DLD1 (cell line): ENCODE results near the gene ANKRD23.
"Not testable (repeated sequence)": the region's sequence is repeated elsewhere in the genome, so short reads cannot be mapped to it uniquely, and the experiment has no call there.

Source experiments
- in situ Hi-C: cut with HindIII; loops from 2 replicates; pipeline ENCODE4 v1.10.0; 2017; ENCODE audit warnings: low sequenced_read_pairs

Gene ANKRD23

GRCh38 chr2:96843538-96844268 lies at the start of gene ANKRD23:
ANKRD23 (minus strand) TSS chr2:96844021; CDS start chr2:96843992, 29 bp downstream.
- in situ Hi-C loops: no loop called here

DNA sequence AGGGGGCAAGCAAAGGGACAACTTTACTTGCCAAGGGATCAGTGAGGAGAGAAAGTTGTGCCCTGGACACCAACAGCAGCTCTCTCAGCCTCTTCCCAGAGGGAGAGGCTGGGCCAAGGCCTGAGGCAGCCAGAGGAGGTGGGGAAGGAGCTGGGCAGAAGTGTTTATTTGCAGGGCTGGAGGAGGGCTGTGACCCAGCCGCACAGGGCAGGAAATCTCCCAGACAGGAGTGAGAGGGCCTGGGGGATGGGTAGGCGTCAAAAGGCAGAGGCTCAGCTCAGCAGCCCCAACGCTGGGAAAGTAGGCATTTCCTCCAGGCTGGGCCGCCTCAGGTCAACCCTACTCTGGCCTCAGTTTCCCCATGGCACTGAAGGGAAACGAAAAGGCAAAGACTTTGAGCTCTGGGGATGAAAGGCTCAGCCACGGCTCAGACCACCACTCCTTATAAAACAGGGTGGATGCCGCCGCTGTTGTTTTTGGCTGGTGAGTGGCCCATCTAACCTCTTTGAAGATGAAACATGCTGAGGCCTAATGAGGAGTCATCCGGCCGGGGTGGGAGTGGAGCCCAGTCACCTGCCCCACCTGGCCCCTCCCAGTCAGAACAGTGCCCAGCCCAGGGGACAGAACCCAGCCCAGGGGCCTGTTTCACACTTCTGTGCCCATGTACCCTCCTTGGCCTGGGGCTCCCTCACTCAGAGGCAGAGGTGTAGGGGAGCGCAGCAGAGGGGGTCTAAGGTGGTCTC lies 47.9 kb upstream of the ANKRD23 start:
- in situ Hi-C loops: no loop called here

- in situ Hi-C loops: no loop called here
Measured at GRCh38 chr2:96890726-96891385, 47.0 kb upstream of the ANKRD23 start.

GRCh38 chr2:96890252-96890651 lies 46.4 kb upstream of the ANKRD23 start:
- in situ Hi-C loops: no loop called here

- in situ Hi-C loops: not testable (repeated sequence)
Measured at GRCh38 chr2:96889502-96889901, 45.7 kb upstream of the ANKRD23 start.

DNA sequence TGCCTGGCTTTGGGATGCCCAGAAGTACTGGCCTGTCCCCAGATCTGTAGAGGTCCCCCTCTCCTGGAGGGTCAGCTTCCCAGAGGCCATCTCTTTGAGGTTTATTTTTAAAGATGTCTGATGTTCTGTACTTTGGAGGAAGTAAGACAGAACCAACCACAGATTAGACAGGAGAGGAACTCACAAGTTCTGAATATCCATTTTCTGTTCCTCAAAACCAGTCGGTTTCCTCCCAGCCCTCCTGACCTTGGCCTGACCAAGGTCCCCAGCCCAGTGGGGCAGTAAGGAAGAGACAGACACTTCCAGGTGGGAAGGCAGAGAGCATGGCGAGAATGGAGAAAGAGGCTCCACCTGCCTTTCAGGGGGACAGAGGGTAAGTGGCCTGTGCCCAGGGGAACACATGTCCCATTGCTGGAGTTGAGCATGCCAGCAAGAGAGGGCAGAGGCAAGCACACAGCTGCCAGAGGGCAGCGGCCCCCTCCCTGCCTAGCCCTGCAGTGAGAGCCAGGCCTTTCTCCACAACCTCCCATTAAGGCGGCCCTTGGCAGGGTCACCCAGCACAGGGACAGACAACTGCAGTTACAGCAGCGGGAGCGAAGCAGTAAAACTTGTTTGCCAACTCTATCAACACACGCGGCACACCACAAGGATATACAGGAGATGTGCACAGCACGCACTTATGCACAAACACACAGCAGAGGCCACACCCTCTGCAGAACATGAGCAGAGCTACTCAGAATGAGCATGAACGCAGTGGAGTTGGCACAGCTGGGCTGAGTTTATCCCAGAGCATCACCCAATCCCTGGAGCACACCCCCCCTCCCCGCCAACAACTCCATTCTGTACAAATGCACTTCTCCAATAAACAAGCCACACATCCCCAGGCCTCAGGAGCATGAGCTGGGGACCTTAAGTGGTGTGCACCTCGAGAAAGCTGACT lies 44.5 kb upstream of the ANKRD23 start:
- in situ Hi-C loops: no loop called here

DNA sequence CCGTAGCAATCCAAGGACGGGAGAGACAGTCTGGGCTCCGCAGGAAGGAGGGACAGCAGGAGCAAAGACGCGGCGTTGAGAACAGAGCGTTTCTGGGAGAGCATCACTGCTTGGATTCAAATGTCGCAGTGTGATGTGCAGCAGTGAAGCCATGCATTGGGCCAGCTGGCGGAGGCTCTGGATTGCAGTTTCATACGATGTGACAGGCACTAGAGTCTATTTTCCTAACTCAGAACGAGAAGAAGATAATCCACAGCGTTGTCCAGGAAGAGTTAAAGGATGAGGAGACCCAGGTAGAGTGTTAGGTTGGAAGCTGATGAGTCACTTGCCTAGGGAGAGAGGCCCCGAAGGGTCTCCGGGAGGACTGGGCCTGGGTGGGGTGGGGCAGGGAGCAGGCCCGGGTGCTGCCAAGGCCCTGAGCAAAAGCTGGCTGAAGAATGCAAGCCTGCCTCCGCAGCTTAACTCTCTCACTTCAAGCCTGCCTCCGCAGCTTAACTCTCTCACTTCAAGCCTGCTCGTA lies 43.7 kb upstream of the ANKRD23 start:
- in situ Hi-C loops: no loop called here

GRCh38 chr2:96885432-96886347 lies 41.9 kb upstream of the ANKRD23 start:
- in situ Hi-C loops: no loop called here

DNA sequence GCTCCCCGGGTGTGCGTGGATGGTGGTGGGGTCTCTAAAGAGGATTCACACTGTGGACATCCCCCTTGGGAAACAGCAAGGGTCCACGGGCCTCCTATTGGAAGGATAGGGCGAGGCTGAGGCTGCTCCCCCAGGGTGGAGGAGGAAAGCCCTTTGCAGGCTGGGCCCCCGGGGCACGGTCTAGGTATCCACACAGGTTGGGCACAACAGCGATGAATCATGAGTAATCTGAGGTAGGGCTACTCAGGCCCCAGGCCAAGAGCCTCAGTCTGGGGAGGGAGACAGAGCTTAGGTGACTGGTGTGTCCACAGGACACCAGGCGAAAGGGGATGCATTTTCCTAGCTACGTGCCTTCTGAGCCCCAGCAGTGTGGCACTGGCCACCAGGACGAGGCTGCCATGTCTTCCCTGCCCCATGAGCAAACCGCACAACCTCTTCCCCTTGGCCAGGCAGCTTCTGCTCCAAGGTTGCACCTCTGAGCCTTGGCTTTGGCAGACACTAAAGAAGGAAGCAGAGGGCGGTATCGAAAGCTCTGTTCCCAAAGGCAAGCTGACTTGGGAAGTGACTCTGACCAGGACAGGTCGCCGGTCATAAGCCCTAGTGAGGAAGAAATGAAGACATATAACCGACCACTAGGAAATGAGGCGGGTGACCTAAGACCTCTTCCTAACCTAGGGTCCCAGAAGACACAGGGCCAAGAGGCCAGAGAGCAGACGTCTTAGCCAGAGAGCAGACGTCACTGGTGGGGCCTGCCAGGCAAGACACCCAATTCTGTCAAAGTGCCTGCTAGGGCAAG lies 40.7 kb upstream of the ANKRD23 start:
- in situ Hi-C loops: no loop called here

DNA sequence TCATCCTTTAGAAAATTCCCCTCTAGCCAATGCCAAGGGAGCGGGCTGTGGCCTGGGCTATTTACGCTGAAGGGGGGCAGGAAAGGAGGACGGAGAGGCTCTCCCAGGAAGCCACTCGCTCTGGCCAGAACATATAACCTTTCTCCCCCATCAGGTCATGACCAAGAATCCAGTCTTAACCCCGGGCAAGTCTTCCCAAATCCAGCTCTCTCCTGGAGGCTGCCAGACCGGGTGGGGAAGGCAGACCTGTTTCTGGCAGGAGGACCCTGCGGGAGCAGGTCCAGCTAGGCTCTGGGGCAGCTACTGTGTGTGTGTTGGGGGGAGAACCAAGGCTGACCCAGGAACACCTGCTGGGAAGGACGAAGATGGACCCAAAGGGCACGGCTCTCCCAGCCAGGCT lies 39.5 kb upstream of the ANKRD23 start:
- in situ Hi-C loops: no loop called here

DNA sequence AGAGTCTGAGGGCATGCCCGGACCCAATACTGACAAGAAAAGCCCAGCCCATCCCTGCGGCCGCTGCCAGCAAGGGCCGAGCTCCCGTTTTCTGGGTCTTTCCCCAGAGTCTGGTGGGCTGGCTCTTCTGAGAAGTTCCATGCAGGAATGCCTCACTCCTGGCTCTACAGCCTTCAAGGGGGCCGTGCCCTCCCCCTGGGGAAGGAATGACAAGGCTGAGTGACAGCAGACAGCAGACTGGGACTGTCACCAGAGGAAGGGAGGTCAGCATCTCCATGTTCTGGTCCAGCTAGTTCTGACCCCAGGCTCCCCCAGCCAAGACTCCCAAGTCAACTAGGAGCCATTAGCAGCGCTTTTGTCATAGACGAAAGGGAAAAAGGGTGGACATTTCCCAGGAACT lies 39.1 kb upstream of the ANKRD23 start:
- in situ Hi-C loops: no loop called here

DNA sequence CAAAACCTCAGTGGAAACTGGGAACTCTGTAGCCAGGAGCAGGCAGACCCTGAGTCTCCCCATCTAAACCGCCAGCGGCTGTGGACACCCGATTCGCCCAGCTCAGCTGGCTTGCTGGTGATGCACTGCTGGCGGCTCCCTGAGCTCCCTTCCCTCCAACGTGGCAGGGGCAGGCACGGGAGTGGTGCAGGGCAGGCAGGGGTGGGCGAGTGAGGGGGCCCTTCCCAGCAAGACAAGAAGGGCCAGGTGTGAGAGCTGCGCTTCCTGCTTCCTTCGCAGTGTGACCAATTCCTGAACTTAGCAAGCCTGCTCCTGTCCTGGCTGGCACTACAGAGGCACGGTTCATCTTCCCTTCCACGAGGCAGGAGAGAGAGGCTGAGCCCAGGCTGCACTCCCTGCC lies 38.4 kb upstream of the ANKRD23 start:
- in situ Hi-C loops: no loop called here

GRCh38 chr2:96881349-96882195 lies 37.8 kb upstream of the ANKRD23 start:
- in situ Hi-C loops: no loop called here

DNA sequence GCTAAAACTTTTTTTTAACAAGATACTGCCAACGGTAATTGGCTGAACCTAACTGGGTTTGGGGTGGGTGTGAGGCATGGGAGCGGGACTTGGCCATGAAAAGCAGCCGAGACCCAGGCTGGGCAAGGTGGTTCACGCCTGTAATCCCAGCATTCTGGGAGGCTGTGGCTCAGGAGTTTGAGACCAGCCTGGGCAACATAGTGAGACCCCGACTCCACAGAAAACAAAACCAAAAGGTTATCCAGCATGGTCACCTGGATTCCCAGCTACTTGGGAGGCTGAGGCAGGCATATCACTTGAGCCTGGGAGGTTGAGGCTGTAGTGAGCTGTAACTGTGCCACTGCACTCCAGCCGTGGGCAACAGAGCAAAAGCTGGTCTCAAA lies 37.1 kb upstream of the ANKRD23 start:
- in situ Hi-C loops: no loop called here

- in situ Hi-C loops: no loop called here
Measured at GRCh38 chr2:96879545-96880040, 35.8 kb upstream of the ANKRD23 start.

DNA sequence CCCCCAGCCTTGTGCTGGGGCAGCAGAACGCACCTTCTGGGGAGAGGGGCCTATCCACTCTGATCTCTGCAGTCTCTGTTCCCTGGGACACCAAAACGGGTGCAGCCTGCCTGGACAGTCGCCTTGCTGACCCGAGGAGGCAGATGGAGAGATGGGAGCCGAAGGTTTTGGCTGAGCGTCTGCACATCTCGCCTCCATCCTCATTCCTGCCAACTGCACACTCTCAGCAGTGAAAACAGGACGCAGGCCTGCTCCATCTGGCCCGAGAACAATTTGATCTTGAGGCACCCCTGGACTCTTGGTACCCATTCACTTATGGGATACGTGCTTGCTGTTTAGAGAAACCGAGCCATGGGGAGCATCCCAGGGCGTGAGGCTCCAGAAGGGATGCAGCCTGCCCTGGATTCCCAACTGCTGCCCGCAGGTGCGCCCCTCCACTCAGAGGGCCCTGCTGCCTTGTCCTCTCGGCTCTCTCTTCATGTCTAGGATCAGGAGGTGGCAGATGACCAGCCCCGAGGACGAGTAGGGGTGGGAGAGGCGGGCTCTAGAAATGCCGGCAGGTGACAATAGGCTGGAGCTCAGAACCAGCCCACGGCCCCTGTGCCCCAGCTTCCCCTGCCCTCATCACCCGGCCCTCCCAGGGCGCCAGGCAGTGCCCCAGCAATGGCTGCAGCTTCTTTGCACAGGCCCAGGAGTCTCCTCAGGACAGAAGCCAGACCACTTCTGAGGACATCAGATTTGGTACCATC lies 35.1 kb upstream of the ANKRD23 start:
- in situ Hi-C loops: no loop called here

DNA sequence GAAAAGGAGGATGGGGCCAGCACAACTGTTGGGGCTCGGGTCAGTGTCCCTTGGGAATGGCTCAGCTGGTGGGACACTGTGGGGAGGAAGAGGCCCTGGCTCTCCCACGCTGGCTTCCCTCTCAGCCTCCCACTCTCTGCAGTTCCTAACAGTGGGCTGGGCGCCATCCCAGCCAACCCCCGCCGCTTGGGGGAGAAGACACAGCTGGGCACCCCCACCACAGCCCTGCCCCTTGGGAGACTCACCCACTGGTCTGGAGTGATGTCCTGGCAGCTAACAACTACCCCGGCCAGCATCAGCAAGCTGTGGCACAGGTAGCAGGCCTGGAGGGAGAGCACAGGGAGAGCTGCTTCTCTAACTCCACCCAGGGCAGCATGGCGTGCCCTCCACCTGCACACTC lies 34.4 kb upstream of the ANKRD23 start:
- in situ Hi-C loops: no loop called here
